ENCODE measurements around the gene SCARF2.

SCARF2 gene

DNA sequence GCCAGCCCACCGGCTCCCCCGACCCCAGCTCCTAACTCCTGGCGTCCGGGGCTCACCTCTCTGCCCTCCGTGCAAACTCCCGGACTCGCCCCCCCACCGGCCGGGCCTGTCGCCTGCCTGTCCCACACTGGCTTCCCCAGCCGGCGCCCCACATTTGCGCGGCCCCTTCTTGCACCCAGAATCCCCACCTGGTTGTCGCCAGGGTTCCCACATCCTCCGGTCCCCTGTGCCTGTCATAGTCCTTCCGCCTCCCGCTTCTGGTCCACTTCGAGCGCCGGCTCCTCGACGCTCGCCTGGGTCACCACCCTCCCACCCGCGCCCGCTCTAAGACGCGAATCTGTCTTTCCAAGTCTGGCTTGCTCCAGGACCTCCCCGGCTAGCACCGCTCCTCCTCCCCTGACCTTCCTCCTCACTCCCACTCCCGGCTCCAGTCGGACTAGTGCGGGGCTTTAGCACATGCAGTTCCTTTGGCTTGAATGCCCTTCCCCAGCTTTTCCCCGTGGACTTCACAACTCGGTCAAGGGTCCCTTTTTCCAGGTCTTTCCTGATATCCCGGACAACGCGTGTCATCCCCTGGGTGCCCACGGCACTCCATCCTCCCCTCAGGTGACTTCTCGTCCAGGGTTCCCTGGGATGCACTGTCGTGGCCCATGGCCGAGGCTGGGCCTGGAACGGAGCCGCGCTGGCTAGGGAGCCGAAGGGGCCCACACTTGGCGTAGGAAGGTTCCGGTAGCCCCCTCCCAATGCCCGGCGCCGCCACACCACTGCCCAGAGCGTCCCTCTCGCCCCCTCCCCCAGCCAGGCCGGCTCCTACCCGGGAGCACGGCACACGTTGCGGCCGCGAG, 635 bp downstream of the SCARF2 start:
- Histone ChIP-seq H3K4me1 (ENCODE audit: control insufficient read depth, insufficient read depth, low read length) (no peaks in the 10 kb centered on the region), H3K27ac (ENCODE audit: extremely low read depth, low read depth, low read length) (peak overlapping the region; percentile 51; the same call in 1 of the 2 replicates), H3K36me3 (ENCODE audit: control insufficient read depth in 2 of 2, insufficient read depth in 1 of 2, low read length in 2 of 2) (peaks cover 0 to 33% of the 10 kb centered on the region in 2 experiments; a peak in 1 of 3 replicates), H3K9me3 (ENCODE audit: control insufficient read depth, insufficient read depth, low read depth, low read length) (no peaks in the 10 kb centered on the region), H3K4me3 (ENCODE audit: low read depth, low read length) (peak overlapping the region; percentile 80)
- ChIA-PET POLR2A (interaction anchor here (0.7 to 1.0 kb wide), 2 partner anchors 19 kb away, joined by 4 read pairs; no protein-coding TSS in a partner anchor), CTCF (interaction anchor here (0.6 to 3.4 kb wide), 4 partner anchors 9 to 19 kb away, joined by 3 to 18 read pairs (median 4); no protein-coding TSS in a partner anchor)
- TF ChIP-seq IKZF3 (tag by site-specific recombination; IDR thresholded peaks at IDR 0.05) = peak; percentile 88
- TF ChIP-seq BCL11B (tag by site-specific recombination; IDR thresholded peaks at IDR 0.05; ENCODE audit: low read depth) = peak; percentile 41; the same call in 1 of the 2 replicates
- peak; percentile 92 for TF ChIP-seq ZBTB20 (tag by site-specific recombination; IDR thresholded peaks at IDR 0.05)
- no peak for TF ChIP-seq ZNF664 (tag by site-specific recombination; IDR thresholded peaks at IDR 0.05)
- 0 out of 2 replicates have a peak, but pooled peaks have one; percentile 27 for TF ChIP-seq ZNF501 (tag by site-specific recombination; IDR thresholded peaks at IDR 0.05)
- TF ChIP-seq, protein P1, sequence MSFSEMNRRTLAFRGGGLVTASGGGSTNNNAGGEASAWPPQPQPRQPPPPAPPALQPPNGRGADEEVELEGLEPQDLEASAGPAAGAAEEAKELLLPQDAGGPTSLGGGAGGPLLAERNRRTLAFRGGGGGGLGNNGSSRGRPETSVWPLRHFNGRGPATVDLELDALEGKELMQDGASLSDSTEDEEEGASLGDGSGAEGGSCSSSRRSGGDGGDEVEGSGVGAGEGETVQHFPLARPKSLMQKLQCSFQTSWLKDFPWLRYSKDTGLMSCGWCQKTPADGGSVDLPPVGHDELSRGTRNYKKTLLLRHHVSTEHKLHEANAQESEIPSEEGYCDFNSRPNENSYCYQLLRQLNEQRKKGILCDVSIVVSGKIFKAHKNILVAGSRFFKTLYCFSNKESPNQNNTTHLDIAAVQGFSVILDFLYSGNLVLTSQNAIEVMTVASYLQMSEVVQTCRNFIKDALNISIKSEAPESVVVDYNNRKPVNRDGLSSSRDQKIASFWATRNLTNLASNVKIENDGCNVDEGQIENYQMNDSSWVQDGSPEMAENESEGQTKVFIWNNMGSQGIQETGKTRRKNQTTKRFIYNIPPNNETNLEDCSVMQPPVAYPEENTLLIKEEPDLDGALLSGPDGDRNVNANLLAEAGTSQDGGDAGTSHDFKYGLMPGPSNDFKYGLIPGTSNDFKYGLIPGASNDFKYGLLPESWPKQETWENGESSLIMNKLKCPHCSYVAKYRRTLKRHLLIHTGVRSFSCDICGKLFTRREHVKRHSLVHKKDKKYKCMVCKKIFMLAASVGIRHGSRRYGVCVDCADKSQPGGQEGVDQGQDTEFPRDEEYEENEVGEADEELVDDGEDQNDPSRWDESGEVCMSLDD (tag by site-specific recombination; IDR thresholded peaks at IDR 0.05) = peak; percentile 45; the same call in 1 of the 2 replicates
- TF ChIP-seq SP7 (tag by site-specific recombination; IDR thresholded peaks at IDR 0.05) = peak; percentile 31; the same call in 1 of the 2 replicates
- peak; percentile 57 for TF ChIP-seq ZNF76 (tag by site-specific recombination; IDR thresholded peaks at IDR 0.05; ENCODE audit: borderline replicate concordance, low read depth)
- TF ChIP-seq, protein P2, sequence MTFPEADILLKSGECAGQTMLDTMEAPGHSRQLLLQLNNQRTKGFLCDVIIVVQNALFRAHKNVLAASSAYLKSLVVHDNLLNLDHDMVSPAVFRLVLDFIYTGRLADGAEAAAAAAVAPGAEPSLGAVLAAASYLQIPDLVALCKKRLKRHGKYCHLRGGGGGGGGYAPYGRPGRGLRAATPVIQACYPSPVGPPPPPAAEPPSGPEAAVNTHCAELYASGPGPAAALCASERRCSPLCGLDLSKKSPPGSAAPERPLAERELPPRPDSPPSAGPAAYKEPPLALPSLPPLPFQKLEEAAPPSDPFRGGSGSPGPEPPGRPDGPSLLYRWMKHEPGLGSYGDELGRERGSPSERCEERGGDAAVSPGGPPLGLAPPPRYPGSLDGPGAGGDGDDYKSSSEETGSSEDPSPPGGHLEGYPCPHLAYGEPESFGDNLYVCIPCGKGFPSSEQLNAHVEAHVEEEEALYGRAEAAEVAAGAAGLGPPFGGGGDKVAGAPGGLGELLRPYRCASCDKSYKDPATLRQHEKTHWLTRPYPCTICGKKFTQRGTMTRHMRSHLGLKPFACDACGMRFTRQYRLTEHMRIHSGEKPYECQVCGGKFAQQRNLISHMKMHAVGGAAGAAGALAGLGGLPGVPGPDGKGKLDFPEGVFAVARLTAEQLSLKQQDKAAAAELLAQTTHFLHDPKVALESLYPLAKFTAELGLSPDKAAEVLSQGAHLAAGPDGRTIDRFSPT (tag by site-specific recombination; IDR thresholded peaks at IDR 0.05) = peak; percentile 50
- peak; percentile 38; the same call in 1 of the 2 replicates for TF ChIP-seq ZIC2 (tag by site-specific recombination; IDR thresholded peaks at IDR 0.05)
- TF ChIP-seq, protein P3, sequence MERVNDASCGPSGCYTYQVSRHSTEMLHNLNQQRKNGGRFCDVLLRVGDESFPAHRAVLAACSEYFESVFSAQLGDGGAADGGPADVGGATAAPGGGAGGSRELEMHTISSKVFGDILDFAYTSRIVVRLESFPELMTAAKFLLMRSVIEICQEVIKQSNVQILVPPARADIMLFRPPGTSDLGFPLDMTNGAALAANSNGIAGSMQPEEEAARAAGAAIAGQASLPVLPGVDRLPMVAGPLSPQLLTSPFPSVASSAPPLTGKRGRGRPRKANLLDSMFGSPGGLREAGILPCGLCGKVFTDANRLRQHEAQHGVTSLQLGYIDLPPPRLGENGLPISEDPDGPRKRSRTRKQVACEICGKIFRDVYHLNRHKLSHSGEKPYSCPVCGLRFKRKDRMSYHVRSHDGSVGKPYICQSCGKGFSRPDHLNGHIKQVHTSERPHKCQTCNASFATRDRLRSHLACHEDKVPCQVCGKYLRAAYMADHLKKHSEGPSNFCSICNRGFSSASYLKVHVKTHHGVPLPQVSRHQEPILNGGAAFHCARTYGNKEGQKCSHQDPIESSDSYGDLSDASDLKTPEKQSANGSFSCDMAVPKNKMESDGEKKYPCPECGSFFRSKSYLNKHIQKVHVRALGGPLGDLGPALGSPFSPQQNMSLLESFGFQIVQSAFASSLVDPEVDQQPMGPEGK (tag by site-specific recombination; IDR thresholded peaks at IDR 0.05) = 0 out of 2 replicates have a peak, but pooled peaks have one; percentile 32
- peak; percentile 97 for TF ChIP-seq ZNF335 (tag by site-specific recombination; conservative IDR thresholded peaks at IDR 0.05)
- TF ChIP-seq RBAK (tag by site-specific recombination; IDR thresholded peaks at IDR 0.05) = no peak
- 0 out of 2 replicates have a peak, but pooled peaks have one; percentile 17 for TF ChIP-seq HOXC10 (CRISPR knock-in tag; IDR thresholded peaks at IDR 0.05)
- TF ChIP-seq, protein P4, sequence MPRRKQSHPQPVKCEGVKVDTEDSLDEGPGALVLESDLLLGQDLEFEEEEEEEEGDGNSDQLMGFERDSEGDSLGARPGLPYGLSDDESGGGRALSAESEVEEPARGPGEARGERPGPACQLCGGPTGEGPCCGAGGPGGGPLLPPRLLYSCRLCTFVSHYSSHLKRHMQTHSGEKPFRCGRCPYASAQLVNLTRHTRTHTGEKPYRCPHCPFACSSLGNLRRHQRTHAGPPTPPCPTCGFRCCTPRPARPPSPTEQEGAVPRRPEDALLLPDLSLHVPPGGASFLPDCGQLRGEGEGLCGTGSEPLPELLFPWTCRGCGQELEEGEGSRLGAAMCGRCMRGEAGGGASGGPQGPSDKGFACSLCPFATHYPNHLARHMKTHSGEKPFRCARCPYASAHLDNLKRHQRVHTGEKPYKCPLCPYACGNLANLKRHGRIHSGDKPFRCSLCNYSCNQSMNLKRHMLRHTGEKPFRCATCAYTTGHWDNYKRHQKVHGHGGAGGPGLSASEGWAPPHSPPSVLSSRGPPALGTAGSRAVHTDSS (tag by site-specific recombination; IDR thresholded peaks at IDR 0.05) = no peak
- no peak for TF ChIP-seq ZNF747 (tag by site-specific recombination; IDR thresholded peaks at IDR 0.05)
- peak; percentile 27; the same call in 1 of the 2 replicates for TF ChIP-seq ZNF341 (tag by site-specific recombination; IDR thresholded peaks at IDR 0.05; ENCODE audit: low read depth)
- no peak for TF ChIP-seq ZNF146 (tag by site-specific recombination; IDR thresholded peaks at IDR 0.05)
- no peak for TF ChIP-seq SP3 (tag by site-specific recombination; IDR thresholded peaks at IDR 0.05)
- TF ChIP-seq BCL11A (tag by site-specific recombination; IDR thresholded peaks at IDR 0.05; ENCODE audit: low read depth) = peak; percentile 68
- TF ChIP-seq OSR2 (tag by site-specific recombination; IDR thresholded peaks at IDR 0.05) = no peak
- TF ChIP-seq SP2 (tag by site-specific recombination; IDR thresholded peaks at IDR 0.05) = peak; percentile 58
- TF ChIP-seq ZNF366 (tag by site-specific recombination; conservative IDR thresholded peaks at IDR 0.05) = peak; percentile 67
- TF ChIP-seq ZSCAN5A (tag by site-specific recombination; IDR thresholded peaks at IDR 0.05) = 0 out of 2 replicates have a peak, but pooled peaks have one; percentile 40
- TF ChIP-seq ZNF670 (tag by site-specific recombination; IDR thresholded peaks at IDR 0.05; ENCODE audit: low read depth) = no peak
- TF ChIP-seq EGR2 (tag by site-specific recombination; IDR thresholded peaks at IDR 0.05; ENCODE audit: low read depth) = peak; percentile 42; the same call in 1 of the 2 replicates
- no peak for TF ChIP-seq ZFP41 (tag by site-specific recombination; IDR thresholded peaks at IDR 0.05; ENCODE audit: borderline replicate concordance)

Measured in HEK293 (cell line).